ENCODE measurements around the gene MAU2. TPM values are rescaled to one million over a fixed set of nuclear protein-coding genes. Genes with fewer than 3 reads are reported as not detected.

MAU2 gene
- polyA plus RNA-seq, 4 donors, result 36.9 to 87.6 (median 61.7) TPM

- no peak for DNase-seq (ENCODE audit: low read depth in 4 of 4, low spot score in 2 of 4)
Measured at GRCh38 chr19:19305696-19306095, 14.9 kb upstream of the MAU2 start.

GRCh38 chr19:19306191-19306590 lies 14.4 kb upstream of the MAU2 start:
- DNase-seq (ENCODE audit: low read depth in 4 of 4, low spot score in 2 of 4), result no peak

- no peak for DNase-seq (ENCODE audit: low read depth in 4 of 4, low spot score in 2 of 4)
Measured at GRCh38 chr19:19308373-19308772, 12.3 kb upstream of the MAU2 start.

GRCh38 chr19:19315444-19315843 lies 5.2 kb upstream of the MAU2 start:
- DNase-seq (ENCODE audit: low read depth in 4 of 4, low spot score in 2 of 4), result no peak

- no peak for DNase-seq (ENCODE audit: low read depth in 4 of 4, low spot score in 2 of 4)
Measured at GRCh38 chr19:19316082-19316481, 4.5 kb upstream of the MAU2 start.

- DNase-seq (ENCODE audit: low read depth in 4 of 4, low spot score in 2 of 4), result no peak
Measured at GRCh38 chr19:19319732-19320360, 783 bp upstream of the MAU2 start.

GRCh38 chr19:19321141-19321577 lies 530 bp downstream of the MAU2 start:
- DNase-seq (ENCODE audit: low read depth in 4 of 4, low spot score in 2 of 4), result no peak

GRCh38 chr19:19324059-19324770 lies 3.6 kb downstream of the MAU2 start:
- no peak for DNase-seq (ENCODE audit: low read depth in 4 of 4, low spot score in 2 of 4)

GRCh38 chr19:19327672-19328071 lies 7.0 kb downstream of the MAU2 start:
- DNase-seq (ENCODE audit: low read depth in 4 of 4, low spot score in 2 of 4), result no peak

- no peak for DNase-seq (ENCODE audit: low read depth in 4 of 4, low spot score in 2 of 4)
Measured at GRCh38 chr19:19329126-19329525, 8.5 kb downstream of the MAU2 start.

GRCh38 chr19:19334063-19334988 lies 13.7 kb downstream of the MAU2 start:
- DNase-seq (ENCODE audit: low read depth in 4 of 4, low spot score in 2 of 4), result no peak

GRCh38 chr19:19334989-19335344 lies 14.3 kb downstream of the MAU2 start:
- no peak for DNase-seq (ENCODE audit: low read depth in 4 of 4, low spot score in 2 of 4)

- no peak for DNase-seq (ENCODE audit: low read depth in 4 of 4, low spot score in 2 of 4)
Measured at GRCh38 chr19:19335408-19336158, 15.0 kb downstream of the MAU2 start.

- DNase-seq (ENCODE audit: low read depth in 4 of 4, low spot score in 2 of 4), result no peak
Measured at GRCh38 chr19:19336597-19336996, 16.0 kb downstream of the MAU2 start.

- no peak for DNase-seq (ENCODE audit: low read depth in 4 of 4, low spot score in 2 of 4)
Measured at GRCh38 chr19:19337120-19337519, 16.5 kb downstream of the MAU2 start.

GRCh38 chr19:19338082-19338481 lies 17.5 kb downstream of the MAU2 start:
- DNase-seq (ENCODE audit: low read depth in 4 of 4, low spot score in 2 of 4), result no peak

- DNase-seq (ENCODE audit: low read depth in 4 of 4, low spot score in 2 of 4), result no peak
Measured at GRCh38 chr19:19341026-19341425, 20.4 kb downstream of the MAU2 start.

GRCh38 chr19:19342086-19343015 lies 21.7 kb downstream of the MAU2 start:
- no peak for DNase-seq (ENCODE audit: low read depth in 4 of 4, low spot score in 2 of 4)

- no peak for DNase-seq (ENCODE audit: low read depth in 4 of 4, low spot score in 2 of 4)
Measured at GRCh38 chr19:19343016-19343362, 22.4 kb downstream of the MAU2 start.

- no peak for DNase-seq (ENCODE audit: low read depth in 4 of 4, low spot score in 2 of 4)
Measured at GRCh38 chr19:19343762-19344161, 23.1 kb downstream of the MAU2 start.
